B cell (primary cell): ENCODE measurements around the gene UCKL1. TPM values are rescaled to one million over a fixed set of nuclear protein-coding genes. Genes with fewer than 3 reads are reported as not detected.

Source experiments
- ATAC-seq: fragments of 200-7000 bp; cut with Tn5 transposase; one replicate; pipeline ENCODE4 v1.10.0; 2021; ENCODE audit warnings: low read depth, mild to moderate bottlenecking, moderate number of reproducible peaks, moderate library complexity
- CTCF ChIA-PET: fragments of 350-600 bp; sonication (Branson Sonifier 250); formaldehyde crosslinking; loops from one replicate; lab custom pipeline; 2021; ENCODE audit warnings: antibody characterized with exemption, inconsistent platforms; lab: Charles Lee
- POLR2A ChIA-PET: fragments of 350-600 bp; sonication (Branson Sonifier 250); formaldehyde crosslinking; loops from one replicate; lab custom pipeline; 2021; ENCODE audit warnings: antibody characterized with exemption; lab: Charles Lee
- DNase-seq: peaks from one replicate; pipeline ENCODE4 v3.0.0; 2013
- H2AFZ ChIP-seq: 2 replicates; pipeline ENCODE4 v1.6.1; 2012; ENCODE audit warnings: mild to moderate bottlenecking, low read depth, low read length; ENCODE audit not compliant: insufficient read depth, poor library complexity, severe bottlenecking
- H3K27ac ChIP-seq, 2 donors: 1 replicate in 1 of 2; 2 replicates in 1 of 2; pipeline ENCODE4 v1.5.1; 2012 to 2013; ENCODE audit warnings: low read length in 2 of 2, mild to moderate bottlenecking in 2 of 2, moderate library complexity in 1 of 2
- H3K27me3 ChIP-seq, 4 experiments: fragments of 200-600 bp in 1 of 4; sonication (generic) in 1 of 4; replicated peaks in 1 of 4; 1 replicate in 2 of 4; 2 replicates in 2 of 4; pipeline versions ENCODE4 v1.6.1 to v1.7.0; 2013 to 2016; ENCODE audit warnings: low read length in 3 of 4, mild to moderate bottlenecking in 2 of 4, mixed read lengths in 1 of 4, moderate library complexity in 1 of 4; ENCODE audit not compliant: insufficient read depth in 4 of 4, control insufficient read depth in 3 of 4; ENCODE audit errors: control extremely low read depth in 1 of 4
- H3K36me3 ChIP-seq, 2 experiments: replicated peaks in 1 of 2; 1 replicate in 1 of 2; 2 replicates in 1 of 2; pipeline versions ENCODE4 v1.6.1 to v1.7.1; 2013; ENCODE audit warnings: low read length in 1 of 2; ENCODE audit not compliant: insufficient read depth in 2 of 2, control insufficient read depth in 1 of 2; ENCODE audit errors: control extremely low read depth in 1 of 2, extremely low read depth in 1 of 2
- H3K4me1 ChIP-seq, 2 donors: fragments of 200-600 bp in 1 of 2; sonication (generic) in 1 of 2; 1 replicate in 1 of 2; 2 replicates in 1 of 2; pipeline versions ENCODE4 v1.5.1 to v1.6.1; 2013 to 2017; ENCODE audit warnings: low read length in 2 of 2; ENCODE audit not compliant: control insufficient read depth in 2 of 2, insufficient read depth in 2 of 2
- H3K4me2 ChIP-seq: replicated peaks from 2 replicates; pipeline ENCODE3; 2012; ENCODE audit warnings: mild to moderate bottlenecking, low read depth, low read length; ENCODE audit not compliant: poor library complexity, severe bottlenecking
- H3K4me3 ChIP-seq, 5 experiments: fragments of 200-600 bp in 1 of 5; sonication (generic) in 1 of 5; 1 replicate in 3 of 5; 2 replicates in 2 of 5; pipeline versions ENCODE4 v1.5.1 to v1.7.0; 2011 to 2016; ENCODE audit warnings: low read length in 4 of 5, mild to moderate bottlenecking in 4 of 5, low read depth in 2 of 5, control low read depth in 1 of 5, moderate library complexity in 1 of 5; ENCODE audit not compliant: insufficient read depth in 1 of 5; ENCODE audit errors: control extremely low read depth in 1 of 5, extremely low read depth in 1 of 5
- H3K79me2 ChIP-seq: fragments of 200-600 bp; sonication (generic); one replicate; pipeline ENCODE4 v1.6.0; 2016; ENCODE audit warnings: low read length; ENCODE audit not compliant: control insufficient read depth, insufficient read depth
- H3K9ac ChIP-seq: fragments of 200-600 bp; sonication (generic); 2 replicates; pipeline ENCODE4 v1.6.1; 2017; ENCODE audit warnings: mild to moderate bottlenecking, low read length, moderate library complexity
- H3K9me3 ChIP-seq, 3 donors: one replicate each; pipeline versions ENCODE4 v1.6.1 to v1.7.1; 2013; ENCODE audit warnings: low read length in 2 of 3; ENCODE audit not compliant: control insufficient read depth in 2 of 3, insufficient read depth in 1 of 3; ENCODE audit errors: control extremely low read depth in 1 of 3
- H4K20me1 ChIP-seq: 2 replicates; pipeline ENCODE4 v1.6.0; 2012; ENCODE audit warnings: mild to moderate bottlenecking, low read length; ENCODE audit not compliant: insufficient read depth, control insufficient read depth, poor library complexity, severe bottlenecking
- H3K27ac Mint-ChIP-seq: one replicate; pipeline ENCODE4 v1.8.0; 2021; ENCODE audit warnings: mixed read lengths
- H3K27me3 Mint-ChIP-seq: one replicate; pipeline ENCODE4 v1.8.0; 2021; ENCODE audit warnings: mixed read lengths
- H3K4me1 Mint-ChIP-seq: one replicate; pipeline ENCODE4 v1.8.0; 2021; ENCODE audit warnings: mixed read lengths
- H3K4me3 Mint-ChIP-seq: one replicate; pipeline ENCODE4 v1.8.0; 2021; ENCODE audit warnings: mixed read lengths
- H3K9me3 Mint-ChIP-seq: one replicate; pipeline ENCODE4 v1.8.0; 2022; ENCODE audit warnings: mixed read lengths; ENCODE audit not compliant: insufficient read depth
- CTCF ChIP-seq: fragments of 200-600 bp; IDR thresholded peaks from one replicate; pipeline ENCODE4 v1.8.0; 2022; ENCODE audit warnings: antibody characterized with exemption, mild to moderate bottlenecking
- EZH2 ChIP-seq: IDR thresholded peaks from 2 replicates; pipeline ENCODE4 v1.6.1; 2012; ENCODE audit warnings: borderline replicate concordance, low read depth, mild to moderate bottlenecking, moderate library complexity, low read length; ENCODE audit not compliant: insufficient read depth, poor library complexity, severe bottlenecking
- WGBS: methylation state at CpG from one replicate; pipeline ENCODE4 v1.1.5; 2013; ENCODE audit warnings: missing lambda C conversion rate; ENCODE audit not compliant: insufficient coverage; 5-methylcytosine and 5-hydroxymethylcytosine counted together
- intact Hi-C: fragments of 100-400 bp; cut with micrococcal nuclease; formaldehyde crosslinking; loops from one replicate; pipeline ENCODE4 v1.10.0; 2022
- polyA plus RNA-seq: library from polyadenylated mRNA; depleted of rRNA; stranded (reverse); fragments of >200 nt; gene quantifications from 2 replicates; pipeline ENCODE4 v1.2.3, GENCODE V29; 2012
- total RNA-seq, 2 donors: library from RNA; stranded (reverse); fragments of 120-200 nt in 1 of 2; gene quantifications; 1 replicate in 1 of 2; 2 replicates in 1 of 2; pipeline versions ENCODE4 v1.2.3 to v1.2.4, GENCODE V29; 2013 to 2022

UCKL1 gene
- total and polyA plus RNA-seq, 2 donors (not counting 1 experiment from before 2014, with no cell fraction given), result 106 to 199 TPM

GRCh38 chr20:63958964-63959698 lies 2.9 kb upstream of the UCKL1 start:
- ChIA-PET POLR2A (interaction anchor here (0.6 kb wide), 1 partner anchor 60 kb away, joined by 9 read pairs; no protein-coding TSS in a partner anchor), CTCF (interaction anchor here (3.8 kb wide), 1 partner anchor 15 kb away, joined by 15 read pairs; no protein-coding TSS in a partner anchor)
- DNase-seq (no peak), ATAC-seq (no peak)
- H3K27ac Mint-ChIP-seq, result no peak overlapping the region
- Histone ChIP-seq H3K36me3 (peaks cover 0 to 8% of the 10 kb centered on the region in 2 experiments), H2AFZ (no peak overlapping the region), H4K20me1 (peaks cover 20% of the 10 kb centered on the region), H3K27ac (no peak overlapping the region), H3K9me3 (peaks cover 0 to 8% (median 0%) of the 10 kb centered on the region in 3 donors), H3K9ac (no peak overlapping the region), H3K4me2 (no peak overlapping the region), H3K79me2 (peaks cover 21% of the 10 kb centered on the region), H3K4me3 (no peak overlapping the region), H3K4me1 (peaks cover 21 to 26% of the 10 kb centered on the region in 2 donors), H3K27me3 (no peaks in the 10 kb centered on the region)
- no peak overlapping the region for H3K4me3 Mint-ChIP-seq
- intact Hi-C loops, result loop anchor here (5.0 kb wide), 2 partner anchors 118 to 422 kb away; partner anchors contain the start of genes PTK6 and RGS19
- TF ChIP-seq EZH2, result no peak
- no peak for TF ChIP-seq CTCF
- H3K27me3 Mint-ChIP-seq, result no peaks in the 10 kb centered on the region
- peaks cover 18% of the 10 kb centered on the region for H3K4me1 Mint-ChIP-seq
- 94% methylated on average over 9 of the region's 10 CpGs for WGBS
- no peaks in the 10 kb centered on the region for H3K9me3 Mint-ChIP-seq

- Histone ChIP-seq H3K4me3 (no peak overlapping the region), H3K27me3 (no peaks in the 10 kb centered on the region), H4K20me1 (peaks cover 27% of the 10 kb centered on the region), H3K36me3 (peaks cover 0 to 8% of the 10 kb centered on the region in 2 experiments), H3K4me2 (no peak overlapping the region), H3K79me2 (peaks cover 28% of the 10 kb centered on the region), H3K4me1 (peaks cover 26 to 30% of the 10 kb centered on the region in 2 donors), H3K9me3 (peaks cover 0 to 2% (median 0%) of the 10 kb centered on the region in 3 donors), H2AFZ (no peak overlapping the region), H3K9ac (no peak overlapping the region), H3K27ac (no peak overlapping the region)
- TF ChIP-seq EZH2 (no peak), CTCF (no peak)
- intact Hi-C loops, result loop anchor here (5.0 kb wide), 2 partner anchors 119 to 421 kb away; partner anchors contain the start of genes PTK6 and RGS19
- no peaks in the 10 kb centered on the region for H3K27me3 Mint-ChIP-seq
- H3K27ac Mint-ChIP-seq, result peak overlapping the region; percentile 65
- POLR2A ChIA-PET, result no interaction called here
- WGBS, result 86% methylated on average over 4 of the region's 4 CpGs
- no peak for DNase-seq
- no peaks in the 10 kb centered on the region for H3K9me3 Mint-ChIP-seq
- CTCF ChIA-PET, result interaction anchor here (3.8 kb wide), 1 partner anchor 15 kb away, joined by 15 read pairs; no protein-coding TSS in a partner anchor
- no peak for ATAC-seq
- peak overlapping the region; percentile 44 for H3K4me3 Mint-ChIP-seq
- H3K4me1 Mint-ChIP-seq, result peaks cover 25% of the 10 kb centered on the region
Observed at GRCh38 chr20:63958471-63958870, 2.3 kb upstream of the UCKL1 start.
